LoVo (cell line): Measurements from ENCODE around the gene ZNF385A.

ENCODE experiments used
- DNase-seq: peaks from one replicate; pipeline ENCODE4 v3.0.0-alpha.2; 2016; ENCODE audit warnings: low spot score

The ZNF385A gene

DNA sequence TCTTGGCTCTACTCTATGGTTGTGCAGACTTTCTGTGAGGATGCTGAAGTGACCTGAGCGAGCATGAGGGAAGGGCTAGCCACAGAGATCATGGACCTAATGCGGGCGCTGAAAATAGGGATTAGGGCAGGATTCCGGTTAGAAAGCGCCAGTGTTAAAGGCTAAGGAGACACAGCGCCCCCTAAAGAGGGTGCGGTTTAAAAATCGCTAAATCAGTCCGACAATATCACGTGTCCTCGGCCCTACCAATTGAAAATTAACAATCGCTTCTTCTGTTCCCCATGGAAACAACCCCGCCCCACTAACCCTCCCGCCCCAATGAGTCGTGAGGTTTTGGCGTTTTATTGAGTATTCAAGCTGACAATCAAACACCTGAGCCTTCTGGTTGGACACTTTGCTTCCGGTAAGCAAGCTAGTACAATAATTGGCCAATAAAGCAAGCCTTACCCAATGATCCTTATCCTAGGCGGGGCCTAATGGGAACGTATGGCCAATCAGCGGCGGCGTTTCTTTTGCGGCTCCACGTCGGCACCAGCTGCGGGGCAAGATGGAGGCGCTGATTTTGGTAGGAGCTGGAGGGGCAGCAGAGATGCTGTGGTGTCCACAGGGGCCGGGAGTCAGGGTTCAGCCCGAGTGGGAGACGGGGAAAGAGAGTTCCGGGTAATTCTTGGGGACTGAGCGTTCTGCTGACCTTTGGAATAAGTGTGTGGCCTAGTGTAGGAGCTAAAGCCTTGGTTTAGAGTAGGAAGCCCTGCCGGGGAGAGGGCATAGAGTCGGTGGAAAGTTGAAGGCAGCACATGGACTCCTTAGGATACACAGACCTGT, 59.7 kb downstream of the ZNF385A start, which contains the start of gene COPZ1:
Gene COPZ1, plus strand, starts transcription at position 515 of the 825 bp plus-strand sequence. Its CDS starts 33 bp downstream, at position 548.
- DNase-seq: peak; percentile 100

DNA sequence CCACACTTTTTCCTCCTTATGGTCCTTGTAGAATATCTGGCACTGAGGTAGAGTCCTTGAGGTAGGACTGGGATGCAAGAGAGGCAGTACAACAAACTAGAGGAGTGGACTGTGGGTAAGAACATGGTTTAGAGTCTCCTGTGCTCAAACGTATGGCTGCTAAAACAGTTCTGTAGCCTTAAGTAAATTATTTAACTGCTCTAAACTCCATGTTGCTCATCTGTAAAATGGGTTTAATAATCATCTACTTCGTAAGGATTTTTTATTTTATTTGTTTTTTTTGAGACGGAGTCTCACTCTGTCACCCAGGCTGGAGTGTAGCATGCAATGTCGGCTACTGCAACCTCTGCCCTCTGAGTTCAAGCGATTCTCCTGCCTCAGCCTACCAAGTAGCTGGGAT, 63.2 kb downstream of the ZNF385A start:
- DNase-seq: no peak
